Stomach (tissue), 4 donors: ENCODE results near the gene ACMSD.
"Not testable (repeated sequence)": the region's sequence is repeated elsewhere in the genome, so short reads cannot be mapped to it uniquely, and the experiment has no call there.

ENCODE experiments used
- POLR2A ChIP-seq, 4 donors: fragments of 450-650 bp; IDR thresholded peaks; one replicate each; pipeline ENCODE4 v1.6.1; 2016; ENCODE audit warnings: antibody characterized with exemption in 4 of 4, control low read depth in 2 of 4, mild to moderate bottlenecking in 1 of 4, moderate library complexity in 1 of 4
- POLR2AphosphoS5 ChIP-seq, 3 donors: sonication (generic); formaldehyde crosslinking; IDR thresholded peaks; one replicate each; pipeline ENCODE4 v1.6.1; 2016; ENCODE audit warnings: antibody characterized with exemption in 3 of 3
- TF ChIP-seq, protein P1 (sequence below), 7 experiments: fragments of 450-650 bp in 4 of 7; fragments of 200-600 bp in 3 of 7; sonication (generic) in 3 of 7; IDR thresholded peaks; one replicate each; pipeline ENCODE4 v1.5.1; 2016 to 2019; ENCODE audit warnings: antibody characterized with exemption in 7 of 7, control low read depth in 2 of 7, mild to moderate bottlenecking in 1 of 7

DNA sequence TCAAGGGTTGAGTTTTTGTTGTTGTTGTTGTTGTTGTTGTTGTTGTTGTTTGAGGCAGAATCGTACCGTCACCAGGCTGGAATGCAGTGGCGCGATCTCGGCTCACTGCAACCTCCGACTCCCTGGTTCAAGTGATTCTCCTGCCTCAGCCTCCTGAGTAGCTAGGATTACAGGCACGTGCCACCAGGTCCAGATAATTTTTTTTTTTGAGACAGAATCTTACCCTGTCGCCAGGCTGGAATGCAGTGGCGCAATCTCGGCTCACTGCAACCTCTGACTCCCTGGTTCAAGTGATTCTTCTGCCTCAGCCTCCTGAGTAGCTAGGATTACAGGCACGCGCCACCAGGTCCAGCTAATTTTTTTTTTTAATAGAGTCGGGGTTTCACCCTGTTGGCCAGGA is 65.3 kb downstream of the ACMSD start:
- TF ChIP-seq POLR2A, POLR2AphosphoS5 (IDR thresholded peaks at IDR 0.05): not testable (repeated sequence)
- TF ChIP-seq, protein P1, sequence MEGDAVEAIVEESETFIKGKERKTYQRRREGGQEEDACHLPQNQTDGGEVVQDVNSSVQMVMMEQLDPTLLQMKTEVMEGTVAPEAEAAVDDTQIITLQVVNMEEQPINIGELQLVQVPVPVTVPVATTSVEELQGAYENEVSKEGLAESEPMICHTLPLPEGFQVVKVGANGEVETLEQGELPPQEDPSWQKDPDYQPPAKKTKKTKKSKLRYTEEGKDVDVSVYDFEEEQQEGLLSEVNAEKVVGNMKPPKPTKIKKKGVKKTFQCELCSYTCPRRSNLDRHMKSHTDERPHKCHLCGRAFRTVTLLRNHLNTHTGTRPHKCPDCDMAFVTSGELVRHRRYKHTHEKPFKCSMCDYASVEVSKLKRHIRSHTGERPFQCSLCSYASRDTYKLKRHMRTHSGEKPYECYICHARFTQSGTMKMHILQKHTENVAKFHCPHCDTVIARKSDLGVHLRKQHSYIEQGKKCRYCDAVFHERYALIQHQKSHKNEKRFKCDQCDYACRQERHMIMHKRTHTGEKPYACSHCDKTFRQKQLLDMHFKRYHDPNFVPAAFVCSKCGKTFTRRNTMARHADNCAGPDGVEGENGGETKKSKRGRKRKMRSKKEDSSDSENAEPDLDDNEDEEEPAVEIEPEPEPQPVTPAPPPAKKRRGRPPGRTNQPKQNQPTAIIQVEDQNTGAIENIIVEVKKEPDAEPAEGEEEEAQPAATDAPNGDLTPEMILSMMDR (IDR thresholded peaks at IDR 0.05): not testable (repeated sequence)
